Liver (tissue), 9 donors: Measurements from ENCODE around the gene STMN1. TPM values are rescaled to one million over a fixed set of nuclear protein-coding genes. Genes with fewer than 3 reads are reported as not detected.

ENCODE experiments used
- DNase-seq: peaks from one replicate; pipeline ENCODE4 v3.0.0-alpha.2; 2017; ENCODE audit warnings: low spot score
- H3K27ac ChIP-seq, 2 donors: one replicate each; pipeline ENCODE4 v1.7.0; 2013; ENCODE audit warnings: inconsistent platforms in 2 of 2, low read length in 2 of 2, control low read depth in 1 of 2, low read depth in 1 of 2, mild to moderate bottlenecking in 1 of 2
- H3K27me3 ChIP-seq, 4 donors: one replicate each; pipeline versions ENCODE4 v1.6.1 to v1.7.0; 2013; ENCODE audit warnings: low read length in 3 of 4, inconsistent platforms in 1 of 4, mild to moderate bottlenecking in 1 of 4, moderate library complexity in 1 of 4; ENCODE audit not compliant: control insufficient read depth in 4 of 4, insufficient read depth in 4 of 4
- H3K36me3 ChIP-seq, 4 donors: one replicate each; pipeline versions ENCODE4 v1.6.1 to v1.7.0; 2013; ENCODE audit warnings: low read length in 3 of 4, mild to moderate bottlenecking in 3 of 4, low read depth in 1 of 4, moderate library complexity in 1 of 4; ENCODE audit not compliant: control insufficient read depth in 4 of 4, insufficient read depth in 3 of 4
- H3K4me1 ChIP-seq, 4 donors: one replicate each; pipeline versions ENCODE4 v1.6.1 to v1.7.0; 2013; ENCODE audit warnings: low read length in 3 of 4, mild to moderate bottlenecking in 3 of 4, moderate library complexity in 1 of 4; ENCODE audit not compliant: control insufficient read depth in 4 of 4, insufficient read depth in 4 of 4
- H3K4me3 ChIP-seq, 3 donors: one replicate each; pipeline versions ENCODE4 v1.6.1 to v1.7.0; 2013; ENCODE audit warnings: low read length in 3 of 3, control low read depth in 1 of 3, low read depth in 1 of 3, mild to moderate bottlenecking in 1 of 3
- H3K9ac ChIP-seq, 2 donors: one replicate each; pipeline ENCODE4 v1.7.0; 2013; ENCODE audit warnings: low read length in 2 of 2, mild to moderate bottlenecking in 2 of 2, moderate library complexity in 2 of 2, control low read depth in 1 of 2, low read depth in 1 of 2
- H3K9me3 ChIP-seq, 4 donors: one replicate each; pipeline versions ENCODE4 v1.6.1 to v1.7.0; 2013; ENCODE audit warnings: low read length in 3 of 4; ENCODE audit not compliant: control insufficient read depth in 4 of 4
- EGR1 ChIP-seq, 2 donors: IDR thresholded peaks; 2 replicates each; pipeline ENCODE4 v1.6.1; 2016 to 2018; ENCODE audit warnings: antibody characterized with exemption in 2 of 2, low read depth in 2 of 2
- FOXA1 ChIP-seq: IDR thresholded peaks from 2 replicates; pipeline ENCODE4 v1.6.1; 2016; ENCODE audit warnings: antibody characterized with exemption
- FOXA2 ChIP-seq: IDR thresholded peaks from 2 replicates; pipeline ENCODE4 v1.6.1; 2016; ENCODE audit warnings: antibody characterized with exemption
- HNF4A ChIP-seq, 2 donors: conservative IDR thresholded peaks; 2 replicates each; pipeline ENCODE4 v1.6.1; 2016; ENCODE audit warnings: antibody characterized with exemption in 2 of 2, mild to moderate bottlenecking in 2 of 2
- HNF4G ChIP-seq: IDR thresholded peaks from 2 replicates; pipeline ENCODE4 v1.6.1; 2016; ENCODE audit warnings: antibody characterized with exemption
- NR2F2 ChIP-seq: IDR thresholded peaks from 2 replicates; pipeline ENCODE4 v1.6.1; 2016; ENCODE audit warnings: antibody characterized with exemption
- RAD21 ChIP-seq, 2 donors: IDR thresholded peaks; 2 replicates each; pipeline ENCODE4 v1.6.1; 2016; ENCODE audit warnings: antibody characterized with exemption in 2 of 2, mild to moderate bottlenecking in 2 of 2
- RXRA ChIP-seq, 2 donors: IDR thresholded peaks; 2 replicates each; pipeline ENCODE4 v1.6.1; 2017 to 2018; ENCODE audit warnings: antibody characterized with exemption in 2 of 2, mild to moderate bottlenecking in 1 of 2
- SP1 ChIP-seq: IDR thresholded peaks from 2 replicates; pipeline ENCODE4 v1.6.1; 2018; ENCODE audit warnings: antibody characterized with exemption, mild to moderate bottlenecking
- YY1 ChIP-seq: IDR thresholded peaks from 2 replicates; pipeline ENCODE4 v1.6.1; 2016; ENCODE audit warnings: antibody characterized with exemption, mild to moderate bottlenecking
- WGBS: extraction: QIAGEN DNeasy Blood & Tissue Kit; methylation state at CpG from one replicate; pipeline ENCODE4 v1.1.7; 2013; 5-methylcytosine and 5-hydroxymethylcytosine counted together
- polyA plus RNA-seq, 2 donors: library from polyadenylated mRNA; stranded (reverse) in 1 of 2; unstranded in 1 of 2; fragments of 200-250 nt in 1 of 2; fragments of >200 nt in 1 of 2; fragmentation: Nextera tagmentation in 1 of 2; extraction: Ambion mirVana in 1 of 2; gene quantifications; one replicate each; pipeline versions ENCODE4 v1.2.1 to v1.2.3, GENCODE V29; 2013 to 2015
- total RNA-seq, 2 donors: library from RNA; depleted of rRNA; stranded (reverse); fragments of >200 nt; gene quantifications; one replicate each; pipeline ENCODE4 v1.2.3, GENCODE V29; 2014
- TF ChIP-seq, protein P1 (sequence below): IDR thresholded peaks from 2 replicates; pipeline ENCODE4 v1.6.1; 2016; ENCODE audit warnings: antibody characterized with exemption, mild to moderate bottlenecking
- TF ChIP-seq, protein P2 (sequence below): IDR thresholded peaks from 2 replicates; pipeline ENCODE4 v1.6.1; 2016; ENCODE audit warnings: antibody characterized with exemption
- donor health status: healthy.
- donor health status: healthy.
- donor health status: healthy.
- donor health status: healthy.
- donor health status: healthy.

STMN1 gene
- total and polyA plus RNA-seq, 4 donors, result 0.75 to 40.1 (median 17.8) TPM

DNA sequence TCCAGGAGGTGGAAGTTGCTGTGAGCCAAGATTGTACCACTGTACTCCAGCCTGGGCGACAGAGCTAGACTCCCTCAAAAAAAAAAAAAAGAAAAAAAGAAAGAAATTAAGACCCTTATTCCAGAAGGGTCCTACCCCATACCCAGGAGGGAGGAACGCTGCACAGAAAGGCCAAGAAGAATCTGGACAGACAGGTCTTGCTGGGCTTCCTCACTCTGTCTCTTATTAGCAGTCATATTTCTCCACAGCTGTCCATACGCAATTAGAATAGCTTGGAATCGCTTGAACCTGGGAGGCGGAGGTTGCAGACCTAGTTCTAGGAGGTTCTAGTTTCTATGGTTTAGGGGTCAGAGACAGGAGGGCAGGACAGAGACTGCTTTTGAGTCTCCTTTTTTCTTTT is 27.5 kb downstream of the STMN1 start:
- TF ChIP-seq, protein P1, sequence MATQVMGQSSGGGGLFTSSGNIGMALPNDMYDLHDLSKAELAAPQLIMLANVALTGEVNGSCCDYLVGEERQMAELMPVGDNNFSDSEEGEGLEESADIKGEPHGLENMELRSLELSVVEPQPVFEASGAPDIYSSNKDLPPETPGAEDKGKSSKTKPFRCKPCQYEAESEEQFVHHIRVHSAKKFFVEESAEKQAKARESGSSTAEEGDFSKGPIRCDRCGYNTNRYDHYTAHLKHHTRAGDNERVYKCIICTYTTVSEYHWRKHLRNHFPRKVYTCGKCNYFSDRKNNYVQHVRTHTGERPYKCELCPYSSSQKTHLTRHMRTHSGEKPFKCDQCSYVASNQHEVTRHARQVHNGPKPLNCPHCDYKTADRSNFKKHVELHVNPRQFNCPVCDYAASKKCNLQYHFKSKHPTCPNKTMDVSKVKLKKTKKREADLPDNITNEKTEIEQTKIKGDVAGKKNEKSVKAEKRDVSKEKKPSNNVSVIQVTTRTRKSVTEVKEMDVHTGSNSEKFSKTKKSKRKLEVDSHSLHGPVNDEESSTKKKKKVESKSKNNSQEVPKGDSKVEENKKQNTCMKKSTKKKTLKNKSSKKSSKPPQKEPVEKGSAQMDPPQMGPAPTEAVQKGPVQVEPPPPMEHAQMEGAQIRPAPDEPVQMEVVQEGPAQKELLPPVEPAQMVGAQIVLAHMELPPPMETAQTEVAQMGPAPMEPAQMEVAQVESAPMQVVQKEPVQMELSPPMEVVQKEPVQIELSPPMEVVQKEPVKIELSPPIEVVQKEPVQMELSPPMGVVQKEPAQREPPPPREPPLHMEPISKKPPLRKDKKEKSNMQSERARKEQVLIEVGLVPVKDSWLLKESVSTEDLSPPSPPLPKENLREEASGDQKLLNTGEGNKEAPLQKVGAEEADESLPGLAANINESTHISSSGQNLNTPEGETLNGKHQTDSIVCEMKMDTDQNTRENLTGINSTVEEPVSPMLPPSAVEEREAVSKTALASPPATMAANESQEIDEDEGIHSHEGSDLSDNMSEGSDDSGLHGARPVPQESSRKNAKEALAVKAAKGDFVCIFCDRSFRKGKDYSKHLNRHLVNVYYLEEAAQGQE, result no peak
- TF ChIP-seq FOXA1, result no peak
- no peak for TF ChIP-seq FOXA2
- TF ChIP-seq SP1, result no peak
- no peak for TF ChIP-seq EGR1 (IDR thresholded peaks at IDR 0.05; ENCODE audit: low read depth in 2 of 2)
- TF ChIP-seq YY1, result no peak
- no peak for TF ChIP-seq HNF4A (conservative IDR thresholded peaks at IDR 0.05)
- TF ChIP-seq, protein P2, sequence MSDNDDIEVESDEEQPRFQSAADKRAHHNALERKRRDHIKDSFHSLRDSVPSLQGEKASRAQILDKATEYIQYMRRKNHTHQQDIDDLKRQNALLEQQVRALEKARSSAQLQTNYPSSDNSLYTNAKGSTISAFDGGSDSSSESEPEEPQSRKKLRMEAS, result no peak
- TF ChIP-seq RXRA (IDR thresholded peaks at IDR 0.05), result no peak
- DNase-seq, result no peak
- no peaks in the 10 kb centered on the region for H3K27me3 ChIP-seq

DNA sequence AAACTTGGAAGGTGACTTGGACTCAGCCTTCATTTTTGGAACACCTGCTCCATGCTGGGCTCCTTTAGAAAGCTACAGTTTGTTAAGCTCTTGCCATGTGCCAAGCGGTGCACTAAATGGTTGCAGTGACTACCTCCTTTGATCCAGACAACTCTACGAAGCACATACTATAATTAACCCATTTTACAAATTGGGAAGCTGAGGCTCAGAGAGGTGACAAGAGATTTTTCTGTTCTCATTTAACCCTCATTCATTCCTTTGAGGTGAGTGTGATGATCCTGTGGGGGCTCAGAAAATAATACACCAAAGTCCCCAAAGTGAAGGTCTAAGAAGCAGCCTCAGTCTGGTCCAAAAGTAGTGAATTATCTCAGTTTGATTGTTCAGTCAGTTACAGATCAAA is 29.1 kb downstream of the STMN1 start:
- Histone ChIP-seq H3K9ac (no peak overlapping the region), H3K36me3 (no peaks in the 10 kb centered on the region), H3K27me3 (no peaks in the 10 kb centered on the region), H3K27ac (no peak overlapping the region), H3K9me3 (no peaks in the 10 kb centered on the region), H3K4me1 (peaks cover 12 to 54% (median 44%) of the 10 kb centered on the region in 4 donors), H3K4me3 (no peak overlapping the region)
- 94% methylated on average over 2 of the region's 2 CpGs for WGBS
- TF ChIP-seq, protein P1, result no peak
- no peak for TF ChIP-seq FOXA1
- no peak for TF ChIP-seq HNF4A (conservative IDR thresholded peaks at IDR 0.05)
- TF ChIP-seq, protein P2, result no peak
- TF ChIP-seq NR2F2, result no peak
- no peak for TF ChIP-seq HNF4G
- TF ChIP-seq YY1, result no peak
- no peak for TF ChIP-seq RAD21 (IDR thresholded peaks at IDR 0.05)
- DNase-seq, result no peak

More for the DNA sequence above, 27.5 kb downstream of the STMN1 start:
- Histone ChIP-seq H3K27ac (no peak overlapping the region), H3K4me3 (no peak overlapping the region), H3K4me1 (peaks cover 11 to 39% (median 28%) of the 10 kb centered on the region in 4 donors), H3K36me3 (no peaks in the 10 kb centered on the region), H3K9me3 (no peaks in the 10 kb centered on the region), H3K9ac (no peak overlapping the region)
- WGBS, result 94% methylated on average over 5 of the region's 5 CpGs
